ENCODE measurements around the gene KCNB1.

Gene KCNB1

DNA sequence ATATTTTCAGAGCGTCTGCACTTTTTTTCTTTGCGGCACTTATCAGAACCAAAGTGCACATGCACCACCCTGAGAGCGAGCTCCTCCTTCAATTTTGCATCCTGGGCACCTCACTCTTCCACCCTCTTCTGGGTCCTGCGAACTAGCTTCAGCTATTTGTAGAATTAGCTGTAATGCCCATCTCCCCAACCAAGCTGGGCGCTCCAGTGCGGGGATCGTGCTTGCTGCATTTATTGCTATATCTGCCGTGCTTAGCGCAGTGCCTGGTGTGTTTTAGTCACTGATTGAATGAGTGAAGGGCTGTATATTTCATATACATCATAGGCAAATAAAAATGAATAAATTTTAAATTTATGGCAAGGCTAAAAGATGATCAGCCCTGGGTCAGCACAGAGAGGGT is 75.8 kb downstream of the KCNB1 start:
- Histone ChIP-seq H2AFZ (ENCODE audit: low read depth, low read length) (no peak overlapping the region), H3K4me1 (ENCODE audit: low read length) (no peaks in the 10 kb centered on the region), H3K4me2 (ENCODE audit: low read length) (no peak overlapping the region), H3K4me3 (ENCODE audit: low read length) (no peak overlapping the region), H3K79me2 (ENCODE audit: low read length) (no peaks in the 10 kb centered on the region), H3K27me3 (ENCODE audit: low read depth, low read length) (peaks cover 42% of the 10 kb centered on the region), H3K9ac (ENCODE audit: low read length) (no peak overlapping the region), H3K27ac (ENCODE audit: low read length) (no peak overlapping the region), H4K20me1 (ENCODE audit: insufficient read depth, low read length) (no peaks in the 10 kb centered on the region), H3K36me3 (replicated peaks; ENCODE audit: low read depth, low read length) (no peaks in the 10 kb centered on the region), H3K9me3 (ENCODE audit: insufficient read depth, low read length) (no peaks in the 10 kb centered on the region)
- TF ChIP-seq CTCF (IDR thresholded peaks at IDR 0.05; ENCODE audit: low read depth, low read length) (no peak), EZH2phosphoT487 (IDR thresholded peaks at IDR 0.05; ENCODE audit: low read depth) (no peak)

GRCh38 chr20:49405696-49406095 is 76.8 kb downstream of the KCNB1 start:
- Histone ChIP-seq H3K9ac (ENCODE audit: low read length) (no peak overlapping the region), H3K4me3 (ENCODE audit: low read length) (no peak overlapping the region), H3K79me2 (ENCODE audit: low read length) (no peaks in the 10 kb centered on the region), H3K4me1 (ENCODE audit: low read length) (no peaks in the 10 kb centered on the region), H3K4me2 (ENCODE audit: low read length) (no peak overlapping the region), H3K27me3 (ENCODE audit: low read depth, low read length) (peaks cover 45% of the 10 kb centered on the region), H2AFZ (ENCODE audit: low read depth, low read length) (no peak overlapping the region), H3K36me3 (replicated peaks; ENCODE audit: low read depth, low read length) (no peaks in the 10 kb centered on the region), H4K20me1 (ENCODE audit: insufficient read depth, low read length) (no peaks in the 10 kb centered on the region), H3K27ac (ENCODE audit: low read length) (no peak overlapping the region), H3K9me3 (ENCODE audit: insufficient read depth, low read length) (no peaks in the 10 kb centered on the region)
- TF ChIP-seq CTCF (IDR thresholded peaks at IDR 0.05; ENCODE audit: low read depth, low read length) (no peak), EZH2phosphoT487 (IDR thresholded peaks at IDR 0.05; ENCODE audit: low read depth) (no peak)

- no peak overlapping the region for H3K27ac ChIP-seq (ENCODE audit: low read length)
- TF ChIP-seq EZH2phosphoT487 (IDR thresholded peaks at IDR 0.05; ENCODE audit: low read depth) = no peak
- TF ChIP-seq CTCF (IDR thresholded peaks at IDR 0.05; ENCODE audit: low read depth, low read length) = no peak
- no peaks in the 10 kb centered on the region for H3K79me2 ChIP-seq (ENCODE audit: low read length)
- peaks cover 45% of the 10 kb centered on the region for H3K27me3 ChIP-seq (ENCODE audit: low read depth, low read length)
- H3K4me3 ChIP-seq (ENCODE audit: low read length) = no peak overlapping the region
- no peak overlapping the region for H2AFZ ChIP-seq (ENCODE audit: low read depth, low read length)
- H3K4me2 ChIP-seq (ENCODE audit: low read length) = no peak overlapping the region
- H3K4me1 ChIP-seq (ENCODE audit: low read length) = no peaks in the 10 kb centered on the region
- H3K36me3 ChIP-seq (replicated peaks; ENCODE audit: low read depth, low read length) = no peaks in the 10 kb centered on the region
- H3K9ac ChIP-seq (ENCODE audit: low read length) = no peak overlapping the region
- H4K20me1 ChIP-seq (ENCODE audit: insufficient read depth, low read length) = no peaks in the 10 kb centered on the region
- no peaks in the 10 kb centered on the region for H3K9me3 ChIP-seq (ENCODE audit: insufficient read depth, low read length)
Observed at GRCh38 chr20:49405062-49405683, 77.3 kb downstream of the KCNB1 start.

GRCh38 chr20:49404461-49404860 is 78.0 kb downstream of the KCNB1 start:
- Histone ChIP-seq H3K36me3 (replicated peaks; ENCODE audit: low read depth, low read length) (no peaks in the 10 kb centered on the region), H3K4me1 (ENCODE audit: low read length) (no peaks in the 10 kb centered on the region), H3K4me2 (ENCODE audit: low read length) (no peak overlapping the region), H3K9me3 (ENCODE audit: insufficient read depth, low read length) (no peaks in the 10 kb centered on the region), H3K79me2 (ENCODE audit: low read length) (no peaks in the 10 kb centered on the region), H3K27ac (ENCODE audit: low read length) (no peak overlapping the region), H3K9ac (ENCODE audit: low read length) (no peak overlapping the region), H3K27me3 (ENCODE audit: low read depth, low read length) (peaks cover 45% of the 10 kb centered on the region), H3K4me3 (ENCODE audit: low read length) (no peak overlapping the region), H2AFZ (ENCODE audit: low read depth, low read length) (no peak overlapping the region), H4K20me1 (ENCODE audit: insufficient read depth, low read length) (no peaks in the 10 kb centered on the region)
- TF ChIP-seq CTCF (IDR thresholded peaks at IDR 0.05; ENCODE audit: low read depth, low read length) = no peak
- TF ChIP-seq EZH2phosphoT487 (IDR thresholded peaks at IDR 0.05; ENCODE audit: low read depth) = no peak

Measured in OCI-LY3 (cell line).